HL-60 (cell line): Measurements from ENCODE around the gene ARHGAP21.

ENCODE experiments used
- POLR2AphosphoS5 ChIP-seq: IDR thresholded peaks from 2 replicates; pipeline ENCODE4 v1.6.1; 2012; ENCODE audit warnings: low read depth
- REST ChIP-seq: IDR thresholded peaks from 2 replicates; pipeline ENCODE4 v1.6.1; 2012; ENCODE audit warnings: low read depth; ENCODE audit not compliant: insufficient replicate concordance
- TF ChIP-seq, protein P1 (sequence below): IDR thresholded peaks from one replicate; pipeline ENCODE4 v1.5.1; 2011; ENCODE audit warnings: low read length, control low read depth, inconsistent platforms; ENCODE audit not compliant: insufficient read depth

GRCh38 chr10:24718031-24718855, 5.4 kb downstream of the ARHGAP21 start:
- no peak for TF ChIP-seq POLR2AphosphoS5
- TF ChIP-seq, protein P1, sequence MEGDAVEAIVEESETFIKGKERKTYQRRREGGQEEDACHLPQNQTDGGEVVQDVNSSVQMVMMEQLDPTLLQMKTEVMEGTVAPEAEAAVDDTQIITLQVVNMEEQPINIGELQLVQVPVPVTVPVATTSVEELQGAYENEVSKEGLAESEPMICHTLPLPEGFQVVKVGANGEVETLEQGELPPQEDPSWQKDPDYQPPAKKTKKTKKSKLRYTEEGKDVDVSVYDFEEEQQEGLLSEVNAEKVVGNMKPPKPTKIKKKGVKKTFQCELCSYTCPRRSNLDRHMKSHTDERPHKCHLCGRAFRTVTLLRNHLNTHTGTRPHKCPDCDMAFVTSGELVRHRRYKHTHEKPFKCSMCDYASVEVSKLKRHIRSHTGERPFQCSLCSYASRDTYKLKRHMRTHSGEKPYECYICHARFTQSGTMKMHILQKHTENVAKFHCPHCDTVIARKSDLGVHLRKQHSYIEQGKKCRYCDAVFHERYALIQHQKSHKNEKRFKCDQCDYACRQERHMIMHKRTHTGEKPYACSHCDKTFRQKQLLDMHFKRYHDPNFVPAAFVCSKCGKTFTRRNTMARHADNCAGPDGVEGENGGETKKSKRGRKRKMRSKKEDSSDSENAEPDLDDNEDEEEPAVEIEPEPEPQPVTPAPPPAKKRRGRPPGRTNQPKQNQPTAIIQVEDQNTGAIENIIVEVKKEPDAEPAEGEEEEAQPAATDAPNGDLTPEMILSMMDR = no peak
- no peak for TF ChIP-seq REST
